ENCODE results near the gene RGS3.

DNA sequence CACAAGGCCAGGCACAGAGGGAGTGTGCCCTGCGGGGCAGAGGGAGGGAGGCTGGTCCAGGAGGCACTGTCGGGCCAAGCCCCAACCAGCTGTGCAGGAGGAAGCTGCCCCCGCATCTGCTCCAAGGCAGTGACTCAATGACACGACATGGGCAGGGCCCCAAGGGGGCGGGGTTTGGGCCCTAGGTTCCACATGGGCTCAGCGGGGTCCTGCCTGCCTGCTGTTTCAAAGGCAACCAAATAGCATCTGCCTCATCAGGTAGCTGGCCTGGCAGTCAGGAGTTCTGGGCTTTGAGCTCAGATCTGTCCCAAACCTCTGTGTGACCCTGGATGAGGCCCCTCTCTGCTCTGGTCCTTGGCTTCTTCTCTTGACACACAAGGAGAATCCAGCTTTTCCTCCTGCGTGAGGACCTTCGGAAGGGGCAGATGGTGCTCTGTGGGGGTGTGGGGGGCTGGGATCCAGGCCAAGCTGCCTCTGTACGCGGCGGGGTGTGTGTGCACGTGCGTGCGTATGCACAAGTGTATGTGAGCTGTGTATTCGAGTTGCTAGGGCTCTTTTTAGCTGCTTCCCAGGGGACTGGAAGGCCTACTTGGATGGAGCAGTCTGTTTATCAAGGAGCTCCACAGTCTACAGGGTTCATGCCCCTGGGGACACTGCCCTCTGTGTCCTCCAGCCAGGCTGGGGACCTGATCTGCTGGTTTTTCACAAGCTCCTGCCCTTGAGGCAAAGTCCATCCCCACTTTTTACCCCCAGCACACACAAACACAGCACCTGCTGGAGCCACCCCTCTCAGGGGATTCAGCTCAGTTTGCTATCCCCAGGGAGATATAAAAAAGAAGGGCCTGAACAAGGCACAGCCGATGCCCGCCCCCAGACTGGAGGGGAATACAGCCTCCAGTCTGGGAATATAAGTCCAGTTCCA, 138.9 kb downstream of the RGS3 start:
- TF ChIP-seq, protein P1, sequence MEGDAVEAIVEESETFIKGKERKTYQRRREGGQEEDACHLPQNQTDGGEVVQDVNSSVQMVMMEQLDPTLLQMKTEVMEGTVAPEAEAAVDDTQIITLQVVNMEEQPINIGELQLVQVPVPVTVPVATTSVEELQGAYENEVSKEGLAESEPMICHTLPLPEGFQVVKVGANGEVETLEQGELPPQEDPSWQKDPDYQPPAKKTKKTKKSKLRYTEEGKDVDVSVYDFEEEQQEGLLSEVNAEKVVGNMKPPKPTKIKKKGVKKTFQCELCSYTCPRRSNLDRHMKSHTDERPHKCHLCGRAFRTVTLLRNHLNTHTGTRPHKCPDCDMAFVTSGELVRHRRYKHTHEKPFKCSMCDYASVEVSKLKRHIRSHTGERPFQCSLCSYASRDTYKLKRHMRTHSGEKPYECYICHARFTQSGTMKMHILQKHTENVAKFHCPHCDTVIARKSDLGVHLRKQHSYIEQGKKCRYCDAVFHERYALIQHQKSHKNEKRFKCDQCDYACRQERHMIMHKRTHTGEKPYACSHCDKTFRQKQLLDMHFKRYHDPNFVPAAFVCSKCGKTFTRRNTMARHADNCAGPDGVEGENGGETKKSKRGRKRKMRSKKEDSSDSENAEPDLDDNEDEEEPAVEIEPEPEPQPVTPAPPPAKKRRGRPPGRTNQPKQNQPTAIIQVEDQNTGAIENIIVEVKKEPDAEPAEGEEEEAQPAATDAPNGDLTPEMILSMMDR (IDR thresholded peaks at IDR 0.05; ENCODE audit: low read length): no peak
- no peak for TF ChIP-seq EZH2 (optimal IDR thresholded peaks at IDR 0.05; ENCODE audit: low read depth, low read length)

Measured in MM.1S (cell line).